Smooth muscle cell (in vitro differentiated cells): ENCODE measurements around the gene ARID1B. TPM values are rescaled to one million over a fixed set of nuclear protein-coding genes. Genes with fewer than 3 reads are reported as not detected.

Experiments used
- DNase-seq: peaks from one replicate; lab custom pipeline; 2025; ENCODE audit not compliant: unreplicated experiment; lab: John Stamatoyannopoulos, UW
- H2AFZ ChIP-seq: fragments of 200-600 bp; sonication (generic); 2 replicates; pipeline ENCODE4 v1.6.0; 2016; ENCODE audit warnings: antibody characterized with exemption, low read depth, mild to moderate bottlenecking
- H3F3A ChIP-seq: fragments of 200-600 bp; sonication (generic); 2 replicates; pipeline ENCODE4 v1.6.0; 2017; ENCODE audit warnings: antibody characterized with exemption, low read depth
- H3K27ac ChIP-seq: fragments of 200-600 bp; sonication (generic); 2 replicates; pipeline ENCODE4 v1.5.1; 2016; ENCODE audit warnings: low read depth, mild to moderate bottlenecking
- H3K27me3 ChIP-seq: fragments of 200-600 bp; sonication (generic); 2 replicates; pipeline ENCODE4 v1.6.1; 2016; ENCODE audit warnings: low read depth, mild to moderate bottlenecking
- H3K36me3 ChIP-seq: fragments of 200-600 bp; sonication (generic); 2 replicates; pipeline ENCODE4 v1.5.1; 2016; ENCODE audit warnings: low read depth
- H3K4me1 ChIP-seq: fragments of 200-600 bp; sonication (generic); 2 replicates; pipeline ENCODE4 v1.5.1; 2016; ENCODE audit warnings: low read depth
- H3K4me2 ChIP-seq: fragments of 200-600 bp; sonication (generic); 2 replicates; pipeline ENCODE4 v1.6.0; 2016; ENCODE audit warnings: mild to moderate bottlenecking
- H3K4me3 ChIP-seq: fragments of 200-600 bp; sonication (generic); 2 replicates; pipeline ENCODE4 v1.5.1; 2016; ENCODE audit warnings: mild to moderate bottlenecking
- H3K79me2 ChIP-seq: fragments of 200-600 bp; sonication (generic); 2 replicates; pipeline ENCODE4 v1.6.0; 2016; ENCODE audit warnings: low read depth, mild to moderate bottlenecking
- H3K9ac ChIP-seq: fragments of 200-600 bp; sonication (generic); 2 replicates; pipeline ENCODE4 v1.6.0; 2016; ENCODE audit warnings: low read depth
- H3K9me3 ChIP-seq: fragments of 200-600 bp; sonication (generic); replicated peaks from 2 replicates; pipeline ENCODE4 v1.5.1; 2016; ENCODE audit warnings: low read depth
- H4K20me1 ChIP-seq: fragments of 200-600 bp; sonication (generic); 2 replicates; pipeline ENCODE4 v1.6.0; 2016; ENCODE audit warnings: low read depth
- CTCF ChIP-seq: fragments of 200-600 bp; sonication (generic); IDR thresholded peaks from 2 replicates; pipeline ENCODE4 v1.5.1; 2017; ENCODE audit warnings: borderline replicate concordance, mild to moderate bottlenecking, antibody characterized with exemption; ENCODE audit not compliant: insufficient read depth, poor library complexity, severe bottlenecking
- WGBS: methylation state at CpG from one replicate; pipeline ENCODE4 v1.1.7; 2016; ENCODE audit warnings: low lambda C conversion rate; 5-methylcytosine and 5-hydroxymethylcytosine counted together
- polyA plus RNA-seq: library from polyadenylated mRNA; unstranded; fragments of >200 nt; fragmentation: Nextera tagmentation; extraction: Ambion mirVana; gene quantifications from 2 replicates; pipeline ENCODE4 v1.2.1, GENCODE V29; 2016
- total RNA-seq: library from RNA; depleted of rRNA; stranded (reverse); fragments of >200 nt; gene quantifications from 2 replicates; pipeline ENCODE4 v1.2.3, GENCODE V29; 2014

ARID1B gene
- total and polyA plus RNA-seq, 2 experiments from 2014 or later, result 30.1 to 65.4 TPM

GRCh38 chr6:157185986-157186385, 408.8 kb downstream of the ARID1B start:
- H3K4me1 ChIP-seq, result no peaks in the 10 kb centered on the region
- no peak overlapping the region for H2AFZ ChIP-seq
- no peak overlapping the region for H3K27ac ChIP-seq
- peaks cover 14% of the 10 kb centered on the region for H3K36me3 ChIP-seq
- 96% methylated on average over 6 of the region's 6 CpGs for WGBS
- DNase-seq, result no peak
- H4K20me1 ChIP-seq, result no peaks in the 10 kb centered on the region
- H3K27me3 ChIP-seq, result no peaks in the 10 kb centered on the region
- H3K9me3 ChIP-seq, result no peaks in the 10 kb centered on the region
- no peak overlapping the region for H3K9ac ChIP-seq
- H3K79me2 ChIP-seq, result no peaks in the 10 kb centered on the region
- TF ChIP-seq CTCF, result no peak
- H3K4me2 ChIP-seq, result no peak overlapping the region
- no peak overlapping the region for H3K4me3 ChIP-seq
- H3F3A ChIP-seq, result no peaks in the 10 kb centered on the region

GRCh38 chr6:157186785-157187181, 409.6 kb downstream of the ARID1B start:
- WGBS, result 97% methylated on average over 3 of the region's 3 CpGs

GRCh38 chr6:157187182-157188083, 410.3 kb downstream of the ARID1B start:
- DNase-seq, result no peak
- WGBS, result 88% methylated on average over 11 of the region's 11 CpGs
- Histone ChIP-seq H3K4me3 (no peak overlapping the region), H3K27ac (no peak overlapping the region), H3K27me3 (no peaks in the 10 kb centered on the region), H3K4me1 (no peaks in the 10 kb centered on the region), H3K36me3 (peaks cover 14% of the 10 kb centered on the region), H2AFZ (no peak overlapping the region), H3K79me2 (no peaks in the 10 kb centered on the region), H3K9me3 (no peaks in the 10 kb centered on the region), H4K20me1 (no peaks in the 10 kb centered on the region), H3F3A (no peaks in the 10 kb centered on the region), H3K9ac (no peak overlapping the region), H3K4me2 (no peak overlapping the region)
- no peak for TF ChIP-seq CTCF

More at GRCh38 chr6:157186785-157187181, 409.6 kb downstream of the ARID1B start:
- no peaks in the 10 kb centered on the region for H3K9me3 ChIP-seq
- H3K4me3 ChIP-seq, result no peak overlapping the region
- H3K4me2 ChIP-seq, result no peak overlapping the region
- H3K9ac ChIP-seq, result no peak overlapping the region
- H2AFZ ChIP-seq, result no peak overlapping the region
- H3F3A ChIP-seq, result no peaks in the 10 kb centered on the region
- H3K27ac ChIP-seq, result no peak overlapping the region
- no peak for TF ChIP-seq CTCF
- DNase-seq, result no peak
- H3K36me3 ChIP-seq, result peaks cover 14% of the 10 kb centered on the region
- no peaks in the 10 kb centered on the region for H3K27me3 ChIP-seq
- no peaks in the 10 kb centered on the region for H4K20me1 ChIP-seq
- H3K4me1 ChIP-seq, result no peaks in the 10 kb centered on the region
- no peaks in the 10 kb centered on the region for H3K79me2 ChIP-seq

GRCh38 chr6:157188213-157188612, 411.0 kb downstream of the ARID1B start:
- WGBS, result 93% methylated on average over 7 of the region's 7 CpGs
- Histone ChIP-seq H3K4me3 (no peak overlapping the region), H3K4me2 (no peak overlapping the region), H3K36me3 (peaks cover 14% of the 10 kb centered on the region), H3F3A (no peaks in the 10 kb centered on the region), H3K4me1 (no peaks in the 10 kb centered on the region), H2AFZ (no peak overlapping the region), H3K27ac (no peak overlapping the region), H3K79me2 (no peaks in the 10 kb centered on the region), H3K9me3 (no peaks in the 10 kb centered on the region), H4K20me1 (no peaks in the 10 kb centered on the region), H3K27me3 (no peaks in the 10 kb centered on the region), H3K9ac (no peak overlapping the region)
- no peak for DNase-seq
- no peak for TF ChIP-seq CTCF
